Amygdala (tissue), 56 donors: ENCODE data around the gene UBE2Q1.

Experiments
- DNase-seq, 56 donors: peaks; one replicate each; lab custom pipeline; 2025; lab: John Stamatoyannopoulos, UW

UBE2Q1 gene

DNA sequence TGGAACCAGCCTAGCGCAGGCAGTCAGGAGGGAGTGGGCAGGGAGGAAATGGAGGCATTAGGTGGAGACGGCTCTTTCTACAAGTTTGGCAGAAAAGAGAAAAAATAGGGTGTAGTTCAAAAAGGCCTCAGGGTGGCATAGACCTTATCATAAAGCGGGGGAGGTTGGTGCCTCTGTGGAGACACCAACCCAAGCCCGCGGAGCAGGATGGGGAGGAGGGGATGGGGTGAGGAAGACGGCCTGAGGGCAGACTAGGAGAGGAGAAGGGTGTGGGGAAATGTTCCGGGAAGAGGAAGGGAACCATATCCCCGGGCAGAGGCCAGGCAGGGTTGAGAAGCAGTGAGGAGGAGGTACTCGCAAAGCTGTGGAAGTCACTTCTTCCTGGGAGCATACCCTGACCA is 38.9 kb downstream of the UBE2Q1 start:
- no peak for DNase-seq

DNA sequence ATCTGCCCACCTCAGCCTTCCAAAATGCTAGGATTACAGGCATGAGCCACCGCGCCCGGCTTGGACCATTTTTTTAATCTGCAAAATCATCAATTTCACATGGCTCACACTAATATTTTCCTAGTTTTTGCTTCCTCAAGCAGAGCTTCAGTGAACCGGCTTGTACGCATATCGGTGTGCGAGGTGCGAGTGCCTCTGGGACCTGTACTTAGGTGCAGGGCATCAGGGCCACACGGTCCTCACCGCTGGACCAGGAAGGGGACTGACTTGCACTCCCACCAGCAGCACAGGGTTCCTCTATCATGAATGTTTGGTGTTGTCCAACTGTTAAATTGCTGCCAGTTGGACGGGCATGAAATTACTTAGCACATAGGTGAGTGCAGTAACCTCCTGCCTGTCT is 40.8 kb downstream of the UBE2Q1 start:
- no peak for DNase-seq

DNA sequence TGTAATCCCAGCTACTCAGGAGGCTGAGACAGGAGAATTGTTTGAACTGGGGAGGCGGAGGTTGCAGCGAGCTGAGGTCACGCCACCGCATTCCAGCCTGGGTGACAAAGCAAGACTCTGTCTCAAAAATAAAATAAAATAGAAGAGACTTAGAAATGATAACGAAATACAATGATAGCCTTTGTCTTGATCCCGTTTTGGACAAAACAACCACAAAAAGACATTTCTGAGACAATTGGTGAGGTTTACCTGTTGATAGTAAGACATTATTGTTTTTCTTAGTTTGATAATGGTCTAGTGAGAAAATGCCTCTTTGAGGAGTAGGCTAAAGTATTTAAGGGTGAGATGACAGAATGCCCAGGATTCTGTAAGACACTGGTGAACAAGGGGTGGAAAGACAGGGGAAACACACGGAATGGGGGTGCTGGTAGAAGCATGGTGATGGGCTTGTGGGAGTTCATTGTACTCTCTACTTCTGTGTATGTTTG is 44.4 kb downstream of the UBE2Q1 start:
- no peak for DNase-seq

DNA sequence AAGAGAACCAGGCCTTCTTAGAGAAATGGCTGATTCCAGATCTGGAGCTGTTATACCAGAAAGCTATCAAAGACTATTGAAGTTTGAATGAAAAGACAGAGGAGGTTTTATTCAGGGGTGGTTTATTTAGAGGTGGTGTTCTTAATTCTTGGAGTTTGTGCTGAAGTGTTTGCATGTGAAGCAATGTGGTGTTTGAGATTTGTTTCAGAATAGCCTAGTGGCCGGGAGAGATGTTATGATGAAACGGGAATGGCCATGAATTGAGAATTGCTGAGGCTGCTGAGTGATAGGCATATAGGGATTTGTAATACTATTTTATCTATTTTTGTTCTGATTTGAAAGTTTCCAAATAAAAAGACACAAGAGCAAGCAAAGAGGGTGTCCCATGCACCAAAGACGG is 45.7 kb downstream of the UBE2Q1 start:
- no peak for DNase-seq

DNA sequence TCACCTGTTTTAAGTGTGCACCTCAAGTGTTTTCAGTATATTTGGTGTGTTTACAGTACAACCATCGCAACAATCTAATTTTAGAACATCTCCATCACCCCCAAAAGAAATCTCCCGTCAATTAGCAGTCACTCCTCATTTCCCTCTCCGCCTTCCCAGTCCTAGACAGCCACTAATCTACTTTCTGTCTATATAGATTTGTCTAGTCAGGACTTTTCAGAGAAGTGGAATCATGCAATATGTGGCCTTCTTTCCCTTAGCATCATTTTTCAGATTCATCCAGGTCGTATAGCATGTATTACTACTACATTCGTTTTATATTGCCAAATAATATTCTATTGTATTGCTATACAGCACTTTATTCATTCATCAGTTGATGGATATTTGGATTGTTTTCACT is 54.6 kb downstream of the UBE2Q1 start:
- no peak for DNase-seq

DNA sequence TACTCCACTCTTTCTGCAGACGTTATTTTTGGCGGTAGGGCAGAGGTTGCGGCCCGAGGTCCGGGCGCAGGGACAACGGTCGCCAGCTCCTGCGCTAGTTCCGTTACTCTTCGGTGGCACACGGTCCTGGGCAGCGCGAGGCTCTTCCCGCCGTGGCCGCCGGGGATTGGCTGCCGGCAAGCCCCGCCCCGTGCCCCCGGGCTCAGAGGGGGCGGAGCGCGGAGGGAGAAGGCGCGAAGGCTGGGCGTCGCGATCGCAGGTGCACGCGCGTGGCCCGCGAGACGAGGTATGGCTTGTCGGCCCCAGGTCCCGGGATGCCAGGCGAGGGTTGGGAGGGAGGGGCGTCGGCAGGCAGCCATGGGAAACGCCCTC is 55.7 kb downstream of the UBE2Q1 start:
- peak in 1 of 56 donors; percentile 27 for DNase-seq

DNA sequence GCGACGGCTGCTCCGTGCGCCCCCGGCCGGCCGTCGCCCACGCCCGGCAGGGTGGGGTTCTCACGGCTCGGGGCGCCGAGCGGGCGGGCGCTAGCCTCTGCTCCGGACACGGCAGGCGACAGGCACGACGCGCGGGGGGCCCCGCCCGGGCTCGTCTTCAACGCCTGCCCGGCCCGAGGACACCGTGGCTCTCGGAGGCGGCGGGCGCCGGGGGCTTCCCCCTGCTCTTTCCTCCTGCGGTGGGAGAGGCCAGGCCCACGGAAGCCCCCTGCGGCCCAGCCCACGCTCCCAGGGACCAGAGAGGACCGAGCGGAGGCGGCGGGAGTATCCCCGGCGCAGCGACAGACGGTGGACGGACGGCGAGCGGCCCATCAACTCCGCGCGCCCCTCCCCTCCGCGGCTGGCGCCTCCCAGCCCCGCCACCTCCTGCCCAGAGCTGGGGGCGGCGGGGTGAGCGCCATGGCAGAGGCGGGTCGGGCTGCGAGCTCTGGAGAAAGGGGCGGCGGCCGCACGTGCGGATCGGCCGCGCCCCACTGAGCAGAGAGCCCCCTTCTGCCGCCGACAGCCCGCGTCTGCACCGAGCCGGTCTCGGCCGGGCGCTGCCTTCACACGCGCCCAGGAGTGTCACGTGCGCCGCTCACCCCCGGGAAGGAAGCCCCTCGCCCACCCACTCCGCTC is 56.3 kb downstream of the UBE2Q1 start, which contains the start of the genes SHE and TDRD10:
Gene SHE (minus strand): TSS at position 347 of the 678 bp plus-strand sequence. CDS start 386 bp downstream, outside the sequence.
Gene TDRD10 (plus strand): TSS at position 154 of the 678 bp plus-strand sequence. CDS start 4,685 bp downstream, outside the sequence.
- DNase-seq = no peak

DNA sequence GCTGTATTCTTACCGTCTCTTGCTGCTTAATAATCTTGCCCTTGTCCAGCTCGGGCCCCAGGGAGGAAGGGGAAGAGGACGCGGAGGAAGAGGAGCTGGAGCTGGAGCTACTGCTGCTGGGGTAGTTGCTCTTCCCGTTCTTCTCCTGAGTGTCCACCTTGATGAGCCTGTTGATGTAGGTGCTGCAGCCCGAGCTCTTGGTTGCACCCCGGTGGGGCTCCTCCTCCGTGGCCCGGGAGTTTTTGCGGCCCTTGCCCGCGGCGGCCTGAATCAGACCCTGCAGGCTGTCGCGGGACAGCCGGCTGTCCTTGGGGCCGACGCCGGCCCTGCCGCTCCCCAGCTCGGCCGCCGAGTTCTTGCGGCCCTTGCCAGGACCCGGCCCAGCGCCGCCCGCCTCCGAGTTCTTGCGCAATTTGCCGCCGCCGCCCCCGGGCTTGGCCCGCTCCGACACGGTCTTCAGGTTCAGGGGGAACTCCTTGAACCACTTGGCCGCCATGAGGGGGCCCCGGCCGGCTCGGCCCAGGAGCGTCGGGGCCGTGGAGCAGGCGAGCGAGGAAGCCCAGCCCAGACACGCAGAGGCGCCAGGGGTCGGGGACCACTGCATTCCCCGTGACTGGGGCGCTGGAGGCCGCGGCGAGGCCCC is 56.9 kb downstream of the UBE2Q1 start:
- DNase-seq = peak in 2 of 56 donors; percentile 5 to 8

DNA sequence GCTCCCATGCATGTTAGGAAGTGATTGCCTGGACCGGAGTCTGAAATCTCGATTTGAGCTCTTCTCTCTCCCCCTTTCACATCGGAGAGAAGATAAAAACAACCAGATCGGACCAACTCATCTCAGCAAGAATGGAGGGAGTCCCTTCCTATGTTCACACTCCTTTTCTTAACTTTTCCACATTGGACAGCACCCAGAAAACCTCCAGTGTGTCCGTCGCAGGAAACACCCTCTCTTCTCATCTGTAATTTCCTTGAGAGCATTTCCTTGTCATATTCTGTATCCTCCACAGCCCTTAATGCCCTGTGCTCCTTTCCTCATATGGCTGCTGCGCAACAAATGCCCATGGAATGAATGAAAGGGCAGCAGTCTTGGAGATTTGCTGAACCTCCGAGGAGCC is 57.9 kb downstream of the UBE2Q1 start:
- no peak for DNase-seq

DNA sequence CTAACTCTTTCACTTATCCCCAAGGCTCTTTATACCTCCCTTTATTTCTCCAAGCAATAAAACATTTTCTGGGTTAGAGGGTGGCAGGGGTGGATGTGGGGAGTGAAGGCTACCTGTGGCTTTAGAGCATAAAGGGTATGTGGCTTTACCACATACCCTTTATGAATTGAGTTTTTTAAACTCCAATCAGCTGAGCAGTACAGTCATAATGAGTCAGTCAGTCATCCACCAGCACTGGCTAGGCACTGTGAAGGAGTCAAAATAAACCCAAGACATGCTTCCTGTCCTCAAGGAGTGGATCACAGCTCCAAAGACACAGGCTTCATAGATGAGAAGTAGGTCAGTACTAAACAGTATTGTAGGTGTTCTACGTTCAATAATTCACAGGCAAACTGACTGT is 59.0 kb downstream of the UBE2Q1 start:
- no peak for DNase-seq
